ENCODE data around the gene MKX. TPM values are rescaled to one million over a fixed set of nuclear protein-coding genes. Genes with fewer than 3 reads are reported as not detected.

Gene MKX
- total RNA-seq, 1 donor from 2014 or later, result 0.22 TPM

DNA sequence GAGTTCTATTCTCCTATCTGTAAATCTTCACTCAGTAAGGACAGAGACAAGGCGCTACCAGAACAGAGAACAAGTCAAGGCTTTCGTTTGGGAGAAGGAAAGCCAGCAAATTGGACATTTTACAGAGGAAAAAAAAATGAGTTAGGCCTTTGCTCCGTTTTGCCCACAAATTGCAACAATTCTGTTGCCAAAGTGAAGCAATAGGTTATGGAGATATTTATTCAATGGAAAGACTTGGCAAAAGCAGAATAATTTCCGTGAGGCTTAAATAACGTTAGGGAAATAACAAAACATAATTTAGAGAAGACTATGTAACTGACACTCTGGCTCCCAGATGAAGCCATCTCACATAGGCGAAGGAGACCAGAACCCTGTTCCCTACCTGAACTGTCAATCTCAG is 67.5 kb downstream of the MKX start:
- Histone ChIP-seq H3K36me3 (no peaks in the 10 kb centered on the region), H3K4me3 (no peak overlapping the region), H3K27me3 (ENCODE audit: low read depth) (no peaks in the 10 kb centered on the region), H3K9me3 (replicated peaks) (no peaks in the 10 kb centered on the region), H3K27ac (replicated peaks) (no peak overlapping the region), H3K4me1 (peaks cover 7% of the 10 kb centered on the region)
- no peak for DNase-seq
- intact Hi-C loops (cut with micrococcal nuclease), result no loop called here
- TF ChIP-seq, protein P1, sequence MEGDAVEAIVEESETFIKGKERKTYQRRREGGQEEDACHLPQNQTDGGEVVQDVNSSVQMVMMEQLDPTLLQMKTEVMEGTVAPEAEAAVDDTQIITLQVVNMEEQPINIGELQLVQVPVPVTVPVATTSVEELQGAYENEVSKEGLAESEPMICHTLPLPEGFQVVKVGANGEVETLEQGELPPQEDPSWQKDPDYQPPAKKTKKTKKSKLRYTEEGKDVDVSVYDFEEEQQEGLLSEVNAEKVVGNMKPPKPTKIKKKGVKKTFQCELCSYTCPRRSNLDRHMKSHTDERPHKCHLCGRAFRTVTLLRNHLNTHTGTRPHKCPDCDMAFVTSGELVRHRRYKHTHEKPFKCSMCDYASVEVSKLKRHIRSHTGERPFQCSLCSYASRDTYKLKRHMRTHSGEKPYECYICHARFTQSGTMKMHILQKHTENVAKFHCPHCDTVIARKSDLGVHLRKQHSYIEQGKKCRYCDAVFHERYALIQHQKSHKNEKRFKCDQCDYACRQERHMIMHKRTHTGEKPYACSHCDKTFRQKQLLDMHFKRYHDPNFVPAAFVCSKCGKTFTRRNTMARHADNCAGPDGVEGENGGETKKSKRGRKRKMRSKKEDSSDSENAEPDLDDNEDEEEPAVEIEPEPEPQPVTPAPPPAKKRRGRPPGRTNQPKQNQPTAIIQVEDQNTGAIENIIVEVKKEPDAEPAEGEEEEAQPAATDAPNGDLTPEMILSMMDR (IDR thresholded peaks at IDR 0.05; ENCODE audit: borderline replicate concordance), result no peak

DNA sequence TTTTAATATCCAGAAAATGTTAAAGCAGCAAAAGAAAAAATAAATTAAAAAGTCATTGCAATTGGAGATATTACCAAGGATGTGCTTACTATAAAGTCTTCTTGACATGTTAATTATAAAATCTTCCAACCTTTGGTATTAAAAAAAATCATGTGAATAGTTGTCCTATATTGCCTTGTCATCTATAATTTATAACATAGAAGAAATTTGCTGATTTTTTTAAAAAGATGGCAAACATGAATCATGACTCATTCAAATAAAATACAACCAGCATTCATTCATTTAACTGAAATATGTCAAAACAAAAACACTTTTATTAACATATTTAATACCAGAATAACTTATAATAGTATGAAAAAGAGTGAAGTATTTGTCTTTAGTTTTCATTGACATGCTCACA is 72.6 kb downstream of the MKX start:
- Histone ChIP-seq H3K4me3 (no peak overlapping the region), H3K36me3 (no peaks in the 10 kb centered on the region), H3K4me1 (no peaks in the 10 kb centered on the region), H3K27me3 (ENCODE audit: low read depth) (no peaks in the 10 kb centered on the region), H3K27ac (replicated peaks) (no peak overlapping the region), H3K9me3 (replicated peaks) (no peaks in the 10 kb centered on the region)
- intact Hi-C loops (cut with micrococcal nuclease), result no loop called here
- TF ChIP-seq, protein P1 (IDR thresholded peaks at IDR 0.05; ENCODE audit: borderline replicate concordance), result no peak
- no peak for DNase-seq

DNA sequence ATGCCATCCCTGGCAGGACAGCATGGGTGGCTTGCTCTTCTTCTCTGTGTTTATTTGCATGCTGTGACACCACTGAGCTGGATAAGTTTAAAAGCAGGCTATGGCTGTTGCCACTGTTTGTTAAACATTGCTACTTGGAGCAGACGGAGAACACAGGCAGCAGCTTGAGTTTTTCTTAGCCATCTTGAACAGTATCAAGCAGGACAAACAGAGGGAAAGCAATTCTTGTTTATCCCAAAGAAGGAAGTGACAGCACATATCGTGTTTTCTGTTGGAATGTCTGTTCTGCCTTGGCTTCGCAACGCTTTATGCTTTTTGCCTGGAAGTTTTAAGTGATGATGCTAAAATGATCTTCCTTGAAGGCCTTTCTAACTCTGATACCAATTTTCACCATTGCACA is 73.8 kb downstream of the MKX start:
- intact Hi-C loops (cut with micrococcal nuclease), result no loop called here
- H3K36me3 ChIP-seq, result no peaks in the 10 kb centered on the region
- TF ChIP-seq, protein P1 (IDR thresholded peaks at IDR 0.05; ENCODE audit: borderline replicate concordance), result no peak
- no peak overlapping the region for H3K27ac ChIP-seq (replicated peaks)
- DNase-seq, result no peak
- H3K4me3 ChIP-seq, result no peak overlapping the region
- no peaks in the 10 kb centered on the region for H3K27me3 ChIP-seq (ENCODE audit: low read depth)
- no peaks in the 10 kb centered on the region for H3K9me3 ChIP-seq (replicated peaks)
- H3K4me1 ChIP-seq, result no peaks in the 10 kb centered on the region

DNA sequence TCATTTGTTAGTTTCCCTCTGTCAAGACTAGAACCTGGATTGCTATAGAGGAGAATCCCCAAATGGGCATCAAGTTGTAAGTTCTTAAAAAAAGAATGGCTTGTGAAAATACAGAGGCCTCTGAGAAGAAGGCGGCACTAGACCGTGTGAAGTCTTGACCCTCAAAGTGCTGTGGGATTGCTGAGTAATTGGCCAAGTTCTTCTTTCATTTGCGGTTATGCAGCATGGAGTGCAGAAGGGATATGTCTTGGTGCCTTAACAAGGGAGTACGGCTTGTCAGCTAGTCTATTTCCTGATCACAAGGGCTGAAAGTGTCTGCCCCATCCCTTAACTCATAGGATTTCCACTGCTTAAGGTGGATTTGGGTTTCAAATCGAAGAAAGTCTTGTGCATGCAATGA is 81.2 kb downstream of the MKX start:
- no peak for DNase-seq
- no peak overlapping the region for H3K4me3 ChIP-seq
- H3K36me3 ChIP-seq, result no peaks in the 10 kb centered on the region
- no peaks in the 10 kb centered on the region for H3K4me1 ChIP-seq
- no peaks in the 10 kb centered on the region for H3K9me3 ChIP-seq (replicated peaks)
- TF ChIP-seq, protein P1 (IDR thresholded peaks at IDR 0.05; ENCODE audit: borderline replicate concordance), result no peak
- intact Hi-C loops (cut with micrococcal nuclease), result no loop called here
- H3K27ac ChIP-seq (replicated peaks), result no peak overlapping the region
- H3K27me3 ChIP-seq (ENCODE audit: low read depth), result peaks cover 20% of the 10 kb centered on the region

DNA sequence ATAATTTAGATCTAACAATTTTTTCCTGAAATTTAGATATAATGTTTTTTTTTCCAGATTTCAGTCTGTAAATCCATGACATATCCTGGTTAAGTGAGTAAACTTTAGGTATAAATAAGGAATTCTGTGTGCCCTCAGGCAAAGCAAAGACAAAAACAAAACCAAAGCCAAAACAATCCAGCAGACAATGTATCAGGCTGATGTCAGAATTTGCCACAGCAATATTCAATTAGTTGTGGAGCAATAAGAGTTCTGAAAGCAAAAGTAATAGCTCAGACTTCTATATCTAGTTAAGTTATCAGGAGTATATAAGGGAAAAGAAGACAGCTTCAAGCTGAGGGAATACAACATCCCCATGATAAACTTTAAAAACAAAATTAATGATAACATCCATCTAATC is 82.0 kb downstream of the MKX start:
- TF ChIP-seq, protein P1 (IDR thresholded peaks at IDR 0.05; ENCODE audit: borderline replicate concordance), result no peak
- intact Hi-C loops (cut with micrococcal nuclease), result no loop called here
- H3K27me3 ChIP-seq (ENCODE audit: low read depth), result peaks cover 20% of the 10 kb centered on the region
- no peak overlapping the region for H3K27ac ChIP-seq (replicated peaks)
- no peaks in the 10 kb centered on the region for H3K9me3 ChIP-seq (replicated peaks)
- DNase-seq, result no peak
- no peaks in the 10 kb centered on the region for H3K36me3 ChIP-seq
- H3K4me3 ChIP-seq, result no peak overlapping the region
- no peaks in the 10 kb centered on the region for H3K4me1 ChIP-seq

Data from left ventricle myocardium inferior (tissue), 1 donor.